ENCODE measurements around the gene DBN1.
A peak's percentile ranks its signal among the peaks of the same experiment; 100 is the strongest.

DBN1 gene

DNA sequence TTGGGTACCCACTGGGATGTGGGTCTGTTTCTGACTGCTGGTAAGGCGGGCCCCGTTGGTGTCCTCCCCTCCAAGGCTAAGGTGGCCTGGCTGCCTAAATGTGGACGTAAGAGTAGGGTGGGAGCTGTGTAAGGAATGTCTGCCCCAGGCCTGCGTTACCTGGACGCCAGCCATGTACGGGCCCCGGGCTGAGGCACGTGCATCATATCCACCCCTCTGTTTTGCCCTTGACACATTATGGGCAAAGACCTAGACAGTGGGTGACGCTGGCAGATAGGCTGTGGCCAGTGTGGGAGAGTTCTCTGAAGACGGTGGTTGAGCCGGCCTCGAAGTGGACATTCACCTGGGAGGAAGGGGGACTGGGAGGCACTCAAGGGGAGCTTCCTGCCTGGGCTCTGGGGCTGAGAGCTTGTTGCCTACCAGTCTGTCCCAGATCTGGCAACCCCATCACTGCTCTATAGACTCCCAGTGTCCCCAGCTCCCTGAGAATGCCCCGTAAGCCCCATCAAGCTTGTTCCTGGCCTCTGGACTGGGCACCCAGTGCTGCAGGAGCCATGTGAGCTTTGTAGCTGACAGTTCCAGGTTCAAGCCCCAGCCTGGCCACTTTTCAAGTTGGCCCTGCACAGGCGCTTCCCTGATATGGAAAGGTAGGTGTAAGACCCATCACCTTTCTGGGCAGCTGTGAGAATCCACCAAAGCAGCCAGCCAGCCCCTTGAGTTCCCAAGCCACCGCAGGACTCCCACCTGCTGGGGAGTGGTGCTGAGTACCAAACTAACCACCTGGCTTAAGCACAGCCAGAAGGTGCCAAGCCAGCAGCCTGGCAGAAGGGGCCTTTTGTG is 30.1 kb downstream of the DBN1 start:
- Histone ChIP-seq H3K4me3 (ENCODE audit: severe bottlenecking) (no peak overlapping the region), H3K9me3 (ENCODE audit: severe bottlenecking) (no peaks in the 10 kb centered on the region), H3K27ac (ENCODE audit: poor library complexity, severe bottlenecking) (peak overlapping the region; percentile 0), H3K36me3 (ENCODE audit: low read depth) (no peaks in the 10 kb centered on the region; the same call in 1 of the 2 replicates), H3K27me3 (ENCODE audit: insufficient read depth, poor library complexity, severe bottlenecking) (no peaks in the 10 kb centered on the region), H3K4me1 (ENCODE audit: insufficient read depth, poor library complexity, severe bottlenecking) (peaks cover 4% of the 10 kb centered on the region)
- ATAC-seq (ENCODE audit: low read depth) = no peak
- no peak for DNase-seq (ENCODE audit: low spot score)
- TF ChIP-seq, protein P1, sequence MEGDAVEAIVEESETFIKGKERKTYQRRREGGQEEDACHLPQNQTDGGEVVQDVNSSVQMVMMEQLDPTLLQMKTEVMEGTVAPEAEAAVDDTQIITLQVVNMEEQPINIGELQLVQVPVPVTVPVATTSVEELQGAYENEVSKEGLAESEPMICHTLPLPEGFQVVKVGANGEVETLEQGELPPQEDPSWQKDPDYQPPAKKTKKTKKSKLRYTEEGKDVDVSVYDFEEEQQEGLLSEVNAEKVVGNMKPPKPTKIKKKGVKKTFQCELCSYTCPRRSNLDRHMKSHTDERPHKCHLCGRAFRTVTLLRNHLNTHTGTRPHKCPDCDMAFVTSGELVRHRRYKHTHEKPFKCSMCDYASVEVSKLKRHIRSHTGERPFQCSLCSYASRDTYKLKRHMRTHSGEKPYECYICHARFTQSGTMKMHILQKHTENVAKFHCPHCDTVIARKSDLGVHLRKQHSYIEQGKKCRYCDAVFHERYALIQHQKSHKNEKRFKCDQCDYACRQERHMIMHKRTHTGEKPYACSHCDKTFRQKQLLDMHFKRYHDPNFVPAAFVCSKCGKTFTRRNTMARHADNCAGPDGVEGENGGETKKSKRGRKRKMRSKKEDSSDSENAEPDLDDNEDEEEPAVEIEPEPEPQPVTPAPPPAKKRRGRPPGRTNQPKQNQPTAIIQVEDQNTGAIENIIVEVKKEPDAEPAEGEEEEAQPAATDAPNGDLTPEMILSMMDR (IDR thresholded peaks at IDR 0.05; ENCODE audit: poor library complexity, severe bottlenecking) = no peak

- H3K27me3 ChIP-seq (ENCODE audit: insufficient read depth, poor library complexity, severe bottlenecking) = no peaks in the 10 kb centered on the region
- no peak overlapping the region for H3K4me3 ChIP-seq (ENCODE audit: severe bottlenecking)
- peaks cover 10% of the 10 kb centered on the region for H3K36me3 ChIP-seq (ENCODE audit: low read depth)
- H3K4me1 ChIP-seq (ENCODE audit: insufficient read depth, poor library complexity, severe bottlenecking) = no peaks in the 10 kb centered on the region
- H3K27ac ChIP-seq (ENCODE audit: poor library complexity, severe bottlenecking) = peak overlapping the region; percentile 0
- ATAC-seq (ENCODE audit: low read depth) = peak; percentile 3
- H3K9me3 ChIP-seq (ENCODE audit: severe bottlenecking) = no peaks in the 10 kb centered on the region
- no peak for DNase-seq (ENCODE audit: low spot score)
- TF ChIP-seq, protein P1 (IDR thresholded peaks at IDR 0.05; ENCODE audit: poor library complexity, severe bottlenecking) = no peak
Observed at GRCh38 chr5:177442066-177442826, 31.2 kb downstream of the DBN1 start.

DNA sequence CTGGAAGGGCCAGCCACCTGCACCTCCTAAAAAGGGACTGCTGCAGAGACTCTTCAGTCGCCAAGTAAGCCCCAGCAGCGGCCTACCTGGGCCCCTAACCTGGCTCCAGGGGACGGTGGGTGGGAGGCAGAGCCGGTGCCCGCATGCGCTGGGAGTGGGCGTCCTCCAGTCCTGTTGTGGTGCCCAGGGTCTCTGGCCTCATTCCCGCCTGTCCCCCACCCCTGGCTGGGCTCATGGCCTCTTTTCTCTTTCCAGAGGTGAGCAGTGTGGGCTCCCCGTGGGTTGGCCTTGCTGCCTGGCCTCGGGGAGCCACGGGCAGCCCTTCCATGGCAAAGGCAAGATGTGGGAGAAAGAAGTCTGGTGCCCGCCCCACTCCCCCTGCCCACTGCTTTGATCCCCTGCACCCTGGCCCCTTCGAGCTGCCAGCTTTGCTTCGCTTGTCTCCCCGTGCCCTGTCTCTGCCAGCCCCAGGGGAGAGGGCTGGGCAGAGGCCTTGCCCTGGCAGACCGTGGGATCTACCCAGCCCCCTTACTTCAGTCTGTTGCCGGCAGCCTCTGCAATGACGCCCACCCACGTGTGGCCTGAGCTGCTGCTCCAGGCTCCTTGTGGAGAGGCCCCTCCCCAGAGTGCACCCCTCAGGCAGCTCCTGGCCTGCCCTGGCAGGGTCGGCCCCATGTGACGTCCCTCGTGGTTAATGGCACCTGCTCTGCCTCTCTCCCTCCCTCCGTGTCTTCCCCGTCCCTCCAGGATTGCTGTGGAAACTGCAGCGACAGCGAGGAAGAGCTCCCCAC is 32.2 kb downstream of the DBN1 start:
- no peaks in the 10 kb centered on the region for H3K9me3 ChIP-seq (ENCODE audit: severe bottlenecking)
- H3K4me1 ChIP-seq (ENCODE audit: insufficient read depth, poor library complexity, severe bottlenecking) = no peaks in the 10 kb centered on the region
- DNase-seq (ENCODE audit: low spot score) = no peak
- peaks cover 20% of the 10 kb centered on the region for H3K36me3 ChIP-seq (ENCODE audit: low read depth)
- no peak overlapping the region for H3K4me3 ChIP-seq (ENCODE audit: severe bottlenecking)
- TF ChIP-seq, protein P1 (IDR thresholded peaks at IDR 0.05; ENCODE audit: poor library complexity, severe bottlenecking) = no peak
- no peaks in the 10 kb centered on the region for H3K27me3 ChIP-seq (ENCODE audit: insufficient read depth, poor library complexity, severe bottlenecking)
- no peak overlapping the region for H3K27ac ChIP-seq (ENCODE audit: poor library complexity, severe bottlenecking)
- 0 out of 3 replicates have a peak, but pooled peaks have one; percentile 0 for ATAC-seq (ENCODE audit: low read depth)

DNA sequence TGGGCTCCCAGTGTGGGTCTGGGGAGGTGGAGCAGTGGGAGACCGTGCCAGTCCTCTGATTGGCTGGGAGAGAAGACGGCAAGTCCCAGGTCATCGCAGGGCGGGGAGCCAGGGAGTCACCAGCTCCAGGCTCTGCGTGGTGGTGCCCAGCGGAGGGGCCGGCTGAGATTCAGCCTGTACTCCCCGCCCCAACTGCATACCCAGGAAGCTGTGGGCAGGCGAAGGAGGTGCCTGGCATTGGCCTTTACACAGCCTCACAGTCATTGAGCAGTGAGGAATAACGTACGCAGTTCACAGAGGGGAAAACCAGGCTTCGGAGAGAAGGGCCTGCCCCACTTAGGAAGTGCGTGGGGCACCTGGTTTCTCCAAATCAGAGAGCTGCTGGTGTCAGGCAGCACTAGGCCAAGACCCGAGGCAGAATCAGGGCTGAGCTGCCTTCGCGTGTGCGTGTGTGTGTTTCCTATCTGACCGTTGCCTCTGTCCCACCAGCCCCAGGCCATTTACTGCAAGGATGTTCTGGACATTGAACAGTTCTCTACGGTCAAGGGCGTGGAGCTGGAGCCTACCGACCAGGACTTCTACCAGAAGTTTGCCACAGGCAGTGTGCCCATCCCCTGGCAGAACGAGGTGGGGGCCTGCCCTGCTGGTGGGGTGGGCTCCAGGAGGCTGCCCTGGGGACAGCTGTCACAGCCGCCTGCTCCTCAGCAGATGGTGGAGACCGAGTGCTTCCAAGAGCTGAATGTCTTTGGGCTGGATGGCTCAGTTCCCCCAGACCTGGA is 33.0 kb downstream of the DBN1 start:
- DNase-seq (ENCODE audit: low spot score) (peak; percentile 75), ATAC-seq (ENCODE audit: low read depth) (no peak)
- no peaks in the 10 kb centered on the region for H3K4me1 ChIP-seq (ENCODE audit: insufficient read depth, poor library complexity, severe bottlenecking)
- no peaks in the 10 kb centered on the region for H3K9me3 ChIP-seq (ENCODE audit: severe bottlenecking)
- no peaks in the 10 kb centered on the region for H3K27me3 ChIP-seq (ENCODE audit: insufficient read depth, poor library complexity, severe bottlenecking)
- no peak overlapping the region for H3K27ac ChIP-seq (ENCODE audit: poor library complexity, severe bottlenecking)
- TF ChIP-seq, protein P1 (IDR thresholded peaks at IDR 0.05; ENCODE audit: poor library complexity, severe bottlenecking) = no peak
- peaks cover 26% of the 10 kb centered on the region for H3K36me3 ChIP-seq (ENCODE audit: low read depth)
- H3K4me3 ChIP-seq (ENCODE audit: severe bottlenecking) = no peak overlapping the region

Data from RWPE2 (cell line).